Epithelial cell of esophagus (primary cell): ENCODE results near the gene SPDYE6.

ENCODE experiments used
- DNase-seq: peaks from one replicate; pipeline ENCODE4 v3.0.0; 2010; ENCODE audit warnings: low read depth
- H3K4me3 ChIP-seq: 2 replicates; pipeline ENCODE4 v1.5.1; 2011; ENCODE audit warnings: mild to moderate bottlenecking, low read length, control low read depth
- CTCF ChIP-seq: IDR thresholded peaks from 2 replicates; pipeline ENCODE4 v1.5.1; 2011; ENCODE audit warnings: low read depth, mild to moderate bottlenecking, low read length, control low read depth, inconsistent platforms; ENCODE audit not compliant: insufficient read depth; ENCODE audit errors: missing control alignments

The SPDYE6 gene

GRCh38 chr7:102320601-102321350 is 35.5 kb downstream of the SPDYE6 start:
- H3K4me3 ChIP-seq = no peak overlapping the region
- TF ChIP-seq CTCF = no peak
- DNase-seq = no peak

GRCh38 chr7:102320181-102320580 is 36.1 kb downstream of the SPDYE6 start:
- H3K4me3 ChIP-seq = no peak overlapping the region
- no peak for DNase-seq
- TF ChIP-seq CTCF = no peak

- no peak for DNase-seq
- TF ChIP-seq CTCF = no peak
- H3K4me3 ChIP-seq = no peak overlapping the region
Measured at GRCh38 chr7:102319671-102320070, 36.6 kb downstream of the SPDYE6 start.

GRCh38 chr7:102318482-102318971 is 37.7 kb downstream of the SPDYE6 start:
- peak; percentile 75 for DNase-seq
- H3K4me3 ChIP-seq = no peak overlapping the region
- TF ChIP-seq CTCF = no peak

- DNase-seq = no peak
- H3K4me3 ChIP-seq = no peak overlapping the region
- no peak for TF ChIP-seq CTCF
Measured at GRCh38 chr7:102317231-102318059, 38.8 kb downstream of the SPDYE6 start.

GRCh38 chr7:102313997-102314780 is 42.1 kb downstream of the SPDYE6 start:
- no peak for TF ChIP-seq CTCF
- no peak for DNase-seq
- no peak overlapping the region for H3K4me3 ChIP-seq
